AG09309 (cell line): ENCODE data around the gene LCP2.

Experiments
- DNase-seq: peaks from one replicate; pipeline ENCODE4 v3.0.0-alpha.2; 2010; ENCODE audit warnings: low read depth
- H3K4me3 ChIP-seq: 2 replicates; pipeline ENCODE4 v1.5.1; 2011; ENCODE audit warnings: mild to moderate bottlenecking, low read depth, low read length, moderate library complexity; ENCODE audit not compliant: control insufficient read depth
- TF ChIP-seq, protein P1 (sequence below): IDR thresholded peaks from 2 replicates; pipeline ENCODE4 v1.5.1; 2011; ENCODE audit warnings: mild to moderate bottlenecking, low read depth, low read length, inconsistent platforms; ENCODE audit not compliant: insufficient read depth, control insufficient read depth; ENCODE audit errors: missing control alignments

The LCP2 gene

DNA sequence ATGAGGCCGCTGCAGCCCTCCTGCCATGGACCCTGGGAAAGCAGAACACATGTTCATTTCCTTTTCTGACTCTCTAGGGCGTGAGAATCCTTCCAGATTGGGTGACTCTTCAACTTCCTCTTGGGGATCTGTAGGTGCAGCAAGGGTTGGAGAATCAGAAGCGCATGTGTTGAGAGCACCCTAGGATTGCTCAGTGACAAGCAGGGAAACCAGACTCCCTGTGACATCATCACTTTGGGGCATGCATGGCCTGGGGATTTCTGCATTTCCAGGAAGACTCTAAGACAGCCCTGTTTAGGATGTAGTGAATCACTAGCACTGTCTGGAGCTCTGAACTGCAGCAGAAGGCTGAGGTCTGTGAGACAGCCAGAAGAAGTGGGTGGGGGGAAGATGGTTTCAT, 15.1 kb upstream of the LCP2 start:
- DNase-seq = no peak
- TF ChIP-seq, protein P1, sequence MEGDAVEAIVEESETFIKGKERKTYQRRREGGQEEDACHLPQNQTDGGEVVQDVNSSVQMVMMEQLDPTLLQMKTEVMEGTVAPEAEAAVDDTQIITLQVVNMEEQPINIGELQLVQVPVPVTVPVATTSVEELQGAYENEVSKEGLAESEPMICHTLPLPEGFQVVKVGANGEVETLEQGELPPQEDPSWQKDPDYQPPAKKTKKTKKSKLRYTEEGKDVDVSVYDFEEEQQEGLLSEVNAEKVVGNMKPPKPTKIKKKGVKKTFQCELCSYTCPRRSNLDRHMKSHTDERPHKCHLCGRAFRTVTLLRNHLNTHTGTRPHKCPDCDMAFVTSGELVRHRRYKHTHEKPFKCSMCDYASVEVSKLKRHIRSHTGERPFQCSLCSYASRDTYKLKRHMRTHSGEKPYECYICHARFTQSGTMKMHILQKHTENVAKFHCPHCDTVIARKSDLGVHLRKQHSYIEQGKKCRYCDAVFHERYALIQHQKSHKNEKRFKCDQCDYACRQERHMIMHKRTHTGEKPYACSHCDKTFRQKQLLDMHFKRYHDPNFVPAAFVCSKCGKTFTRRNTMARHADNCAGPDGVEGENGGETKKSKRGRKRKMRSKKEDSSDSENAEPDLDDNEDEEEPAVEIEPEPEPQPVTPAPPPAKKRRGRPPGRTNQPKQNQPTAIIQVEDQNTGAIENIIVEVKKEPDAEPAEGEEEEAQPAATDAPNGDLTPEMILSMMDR = no peak
- no peak overlapping the region for H3K4me3 ChIP-seq

DNA sequence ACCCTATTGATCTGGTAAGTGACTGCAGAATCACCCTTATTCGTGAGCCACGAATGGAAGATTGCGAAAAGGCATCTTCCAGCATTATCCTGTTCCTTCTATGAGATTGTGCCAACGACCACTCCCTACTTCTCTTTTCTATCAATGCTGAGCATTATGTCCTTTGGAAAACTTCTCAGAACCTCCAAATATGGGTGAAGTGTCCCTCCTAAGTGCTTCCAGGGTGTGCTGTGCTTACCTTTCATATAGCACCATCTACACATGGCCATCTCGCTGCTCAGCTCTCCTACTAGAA, 14.7 kb upstream of the LCP2 start:
- H3K4me3 ChIP-seq = no peak overlapping the region

DNA sequence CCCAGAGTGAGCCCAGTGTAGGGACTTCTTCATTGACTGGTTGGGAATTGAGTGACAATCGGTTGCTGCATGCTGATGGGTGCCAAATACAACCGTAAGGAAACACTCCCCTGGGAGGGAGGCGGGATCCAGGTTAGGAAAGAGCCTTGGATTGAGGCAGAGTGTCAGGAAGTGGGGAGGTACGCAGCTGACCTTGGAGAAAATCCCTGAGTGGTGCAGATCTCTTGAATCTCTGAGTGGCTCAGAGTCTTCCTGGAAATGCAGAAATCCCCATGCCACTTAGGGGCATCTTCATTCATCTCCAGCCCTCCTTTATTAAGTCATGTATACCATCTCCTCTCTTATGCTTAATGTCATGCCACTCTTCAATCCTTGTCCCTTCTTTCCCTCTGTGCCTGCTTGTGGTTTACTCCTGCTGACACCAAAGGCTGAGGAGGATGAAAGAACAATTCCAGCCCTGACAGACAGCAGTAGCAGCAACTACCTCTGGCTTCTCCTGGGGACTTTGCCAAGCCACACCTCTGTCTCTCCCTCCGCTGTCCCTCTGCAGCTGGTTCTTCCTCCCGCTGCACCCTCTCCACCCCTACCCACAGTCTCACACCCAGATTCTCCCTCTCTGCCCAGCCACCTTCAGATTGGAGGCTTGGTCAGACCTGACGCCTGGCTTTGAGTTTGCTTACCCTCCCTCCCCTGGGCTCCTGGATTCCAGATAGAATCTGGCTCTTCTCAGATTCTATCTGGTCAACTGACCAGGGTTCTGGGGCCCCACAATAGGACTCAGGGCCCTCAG, 14.1 kb upstream of the LCP2 start:
- DNase-seq = no peak
- TF ChIP-seq, protein P1 = no peak
- H3K4me3 ChIP-seq = no peak overlapping the region

More for the DNA sequence above, 14.7 kb upstream of the LCP2 start:
- DNase-seq = no peak
- TF ChIP-seq, protein P1 = no peak

DNA sequence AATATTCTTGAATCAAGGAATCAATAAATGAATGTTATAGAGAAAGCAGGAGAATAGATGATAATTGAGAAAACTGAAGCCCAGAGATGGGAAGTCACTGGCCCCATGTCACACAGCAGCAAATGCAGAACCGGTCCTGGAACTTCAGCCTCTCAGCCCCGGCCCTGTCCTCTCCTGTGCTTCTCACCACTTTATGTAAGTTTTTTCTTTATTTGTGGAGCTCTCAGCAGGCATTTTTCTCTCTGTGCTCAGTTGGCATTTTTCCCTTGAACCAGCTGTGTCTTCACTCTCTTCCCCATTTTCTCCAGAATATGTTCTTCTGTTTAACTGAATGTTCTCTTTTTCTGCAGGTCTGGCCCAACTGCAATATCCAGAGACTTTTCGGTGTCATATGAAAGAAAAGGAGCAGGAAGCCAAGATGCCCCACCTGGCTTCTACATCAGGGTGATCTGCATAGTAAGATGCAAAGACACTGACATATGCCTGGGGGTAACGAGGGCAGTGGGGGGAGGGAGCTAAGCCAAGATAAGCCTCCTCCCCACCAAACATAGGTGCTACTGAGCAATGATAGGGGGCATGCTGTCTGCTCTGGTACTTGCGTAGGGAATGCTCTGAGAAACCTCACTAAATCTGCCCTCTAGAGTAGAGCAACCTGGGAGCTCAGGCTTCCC, 12.8 kb upstream of the LCP2 start:
- H3K4me3 ChIP-seq = no peak overlapping the region
- TF ChIP-seq, protein P1 = no peak
- DNase-seq = no peak

DNA sequence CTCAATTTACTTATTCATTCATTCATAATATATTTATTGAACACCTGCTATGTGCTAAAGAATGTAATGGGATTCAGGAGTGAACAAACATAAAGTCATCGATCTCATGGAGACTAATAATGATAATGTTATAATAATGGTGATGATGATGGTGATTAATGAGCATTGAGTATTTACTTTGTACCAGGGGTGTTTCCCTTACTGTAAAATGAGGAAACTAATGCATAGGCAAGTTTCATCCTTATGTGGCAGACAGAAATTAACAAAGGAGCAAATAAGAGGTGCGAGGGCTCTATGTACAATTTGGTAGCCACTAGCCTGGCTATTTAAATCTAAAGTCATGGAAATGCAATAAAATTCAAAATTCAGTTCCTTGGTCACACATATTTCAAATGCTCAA, 11.1 kb upstream of the LCP2 start:
- TF ChIP-seq, protein P1 = no peak
- no peak overlapping the region for H3K4me3 ChIP-seq
- no peak for DNase-seq

DNA sequence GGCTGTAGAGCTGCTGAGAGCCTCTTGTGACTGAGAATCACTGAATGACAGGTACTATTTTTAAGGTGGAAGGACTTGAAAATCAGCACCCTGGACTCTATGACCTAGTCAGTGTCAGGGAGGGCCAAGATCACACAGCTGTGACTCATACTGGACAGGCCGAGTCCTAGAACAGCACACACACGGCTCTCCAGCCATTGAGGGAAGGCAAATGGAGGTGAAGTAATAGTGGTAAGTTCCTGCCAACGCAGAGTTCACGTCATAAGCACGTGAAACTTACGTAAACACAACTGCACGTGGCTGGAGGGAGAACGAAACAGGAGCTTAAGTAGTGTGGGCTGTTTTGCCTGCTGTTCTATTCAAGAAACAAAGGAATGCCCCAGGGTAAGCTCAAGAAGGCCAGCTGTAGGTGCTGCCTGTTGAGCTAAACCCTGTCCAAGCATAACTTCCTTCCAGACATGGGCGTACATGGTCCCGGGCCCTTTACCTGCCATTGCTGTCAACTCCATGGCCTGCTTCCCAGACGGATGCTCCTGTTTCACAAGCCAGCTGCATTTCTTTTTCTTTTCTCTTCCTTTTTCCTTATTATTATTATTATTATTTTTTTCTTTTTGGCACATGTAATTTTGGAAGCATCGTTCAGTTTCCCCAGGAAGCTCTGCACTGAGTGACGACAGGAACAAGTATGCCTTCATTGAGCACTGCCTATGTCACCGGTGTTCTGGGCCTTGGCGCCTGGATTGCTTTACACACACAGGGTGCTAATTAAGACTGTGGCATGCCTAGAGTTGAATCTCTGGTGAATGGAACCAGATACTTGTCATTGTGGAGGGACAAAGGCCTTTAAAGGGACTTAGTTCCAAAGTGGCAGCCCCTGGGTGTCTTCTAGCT, 10.2 kb upstream of the LCP2 start:
- no peak for DNase-seq
- no peak overlapping the region for H3K4me3 ChIP-seq
- TF ChIP-seq, protein P1 = no peak
